Measurements from ENCODE around the gene BCKDHB. TPM values are rescaled to one million over a fixed set of nuclear protein-coding genes. Genes with fewer than 3 reads are reported as not detected.
"Not testable (repeated sequence)": the region's sequence is repeated elsewhere in the genome, so short reads cannot be mapped to it uniquely, and the experiment has no call there.

The BCKDHB gene
- total RNA-seq, 4 donors from 2014 or later, result 10.9 to 32.9 (median 29.7) TPM

GRCh38 chr6:80211286-80211685 is 104.8 kb downstream of the BCKDHB start:
- TF ChIP-seq CTCF (IDR thresholded peaks at IDR 0.05), result no peak
- no peak for TF ChIP-seq POLR2A (IDR thresholded peaks at IDR 0.05)
- TF ChIP-seq EP300 (IDR thresholded peaks at IDR 0.05; ENCODE audit: low read depth), result no peak
- no peak for TF ChIP-seq POLR2AphosphoS5 (IDR thresholded peaks at IDR 0.05)
- intact Hi-C loops (cut with DNase I; ENCODE audit: low total_unique reads) (no loop called here), in situ Hi-C loops (cut with MboI; ENCODE audit: low pct_ligation_motif_present in 1 of 4, low pct_unique_long_range_greater_than_20kb in 1 of 4, low sequenced_read_pairs in 3 of 4) (no loop called here)
- DNase-seq, result no peak
- Histone ChIP-seq H3K27ac (peak overlapping the region in 2 of 4 donors; percentile 15 to 52), H3K9me3 (no peaks in the 10 kb centered on the region), H3K27me3 (no peaks in the 10 kb centered on the region), H3K36me3 (no peaks in the 10 kb centered on the region), H3K4me3 (no peak overlapping the region), H3K4me1 (peaks cover 0 to 13% (median 0%) of the 10 kb centered on the region in 4 donors)
- WGBS, 2 donors (ENCODE audit: low coverage in 1 of 2), result 86 to 87% methylated on average over 3 of the region's 3 CpGs

- H3K36me3 ChIP-seq; H3K9me3 ChIP-seq; H3K4me3 ChIP-seq; H3K27ac ChIP-seq; intact Hi-C loops (cut with DNase I; ENCODE audit: low total_unique reads); DNase-seq; H3K27me3 ChIP-seq; in situ Hi-C loops (cut with MboI; ENCODE audit: low pct_ligation_motif_present in 1 of 4, low pct_unique_long_range_greater_than_20kb in 1 of 4, low sequenced_read_pairs in 3 of 4): not testable (repeated sequence)
- H3K4me1 ChIP-seq, result peaks cover 0 to 13% (median 0%) of the 10 kb centered on the region in 4 donors
- 60 to 61% methylated on average over 1 to 4 of the region's 4 CpGs for WGBS, 2 donors (ENCODE audit: low coverage in 1 of 2)
Observed at GRCh38 chr6:80211890-80212289, 105.4 kb downstream of the BCKDHB start.

- no peaks in the 10 kb centered on the region for H3K9me3 ChIP-seq
- WGBS, 2 donors (ENCODE audit: low coverage in 1 of 2), result 52 to 60% methylated on average over 4 of the region's 4 CpGs
- intact Hi-C loops (cut with DNase I; ENCODE audit: low total_unique reads), result loop anchor here (5.0 kb wide), 1 partner anchor 1538 kb away; the partner anchor contains the start of gene TENT5A
- TF ChIP-seq CTCF (IDR thresholded peaks at IDR 0.05) (peak; percentile 58 to 65 (median 60)), POLR2AphosphoS5 (IDR thresholded peaks at IDR 0.05) (no peak)
- peaks cover 0 to 17% (median 0%) of the 10 kb centered on the region in 4 donors for H3K4me1 ChIP-seq
- no peaks in the 10 kb centered on the region for H3K36me3 ChIP-seq
- in situ Hi-C loops (cut with MboI; ENCODE audit: low pct_ligation_motif_present in 1 of 4, low pct_unique_long_range_greater_than_20kb in 1 of 4, low sequenced_read_pairs in 3 of 4), result no loop called here
- H3K27ac ChIP-seq, result no peak overlapping the region
- H3K27me3 ChIP-seq, result no peaks in the 10 kb centered on the region
- peak; percentile 11 for DNase-seq
- H3K4me3 ChIP-seq, result no peak overlapping the region
Observed at GRCh38 chr6:80214436-80215022, 108.1 kb downstream of the BCKDHB start.

GRCh38 chr6:80215063-80215462 is 108.6 kb downstream of the BCKDHB start:
- TF ChIP-seq POLR2AphosphoS5 (IDR thresholded peaks at IDR 0.05), result no peak
- no peak for TF ChIP-seq EP300 (IDR thresholded peaks at IDR 0.05; ENCODE audit: low read depth)
- TF ChIP-seq POLR2A (IDR thresholded peaks at IDR 0.05), result no peak
- TF ChIP-seq CTCF (IDR thresholded peaks at IDR 0.05), result no peak
- H3K4me3 ChIP-seq, result no peak overlapping the region
- WGBS, 2 donors (ENCODE audit: low coverage in 1 of 2), result 85 to 96% methylated on average over 1 of the region's 1 CpG
- no peak overlapping the region for H3K27ac ChIP-seq
- no peaks in the 10 kb centered on the region for H3K9me3 ChIP-seq
- DNase-seq, result no peak
- in situ Hi-C loops (cut with MboI; ENCODE audit: low pct_ligation_motif_present in 1 of 4, low pct_unique_long_range_greater_than_20kb in 1 of 4, low sequenced_read_pairs in 3 of 4) (no loop called here), intact Hi-C loops (cut with DNase I; ENCODE audit: low total_unique reads) (loop anchor here (5.0 kb wide), 1 partner anchor 1537 kb away; the partner anchor contains the start of gene TENT5A)
- no peaks in the 10 kb centered on the region for H3K27me3 ChIP-seq
- H3K36me3 ChIP-seq, result no peaks in the 10 kb centered on the region
- peaks cover 0 to 17% (median 0%) of the 10 kb centered on the region in 4 donors for H3K4me1 ChIP-seq

- intact Hi-C loops (cut with DNase I; ENCODE audit: low total_unique reads), result loop anchor here (5.0 kb wide), 1 partner anchor 1535 kb away; the partner anchor contains the start of gene TENT5A
Observed at GRCh38 chr6:80217794-80218193, 111.3 kb downstream of the BCKDHB start.

More at GRCh38 chr6:80217794-80218193, 111.3 kb downstream of the BCKDHB start:
- H3K9me3 ChIP-seq, result no peaks in the 10 kb centered on the region
- no peak overlapping the region for H3K4me3 ChIP-seq
- no peak for TF ChIP-seq EP300 (IDR thresholded peaks at IDR 0.05; ENCODE audit: low read depth)
- TF ChIP-seq POLR2AphosphoS5 (IDR thresholded peaks at IDR 0.05), result peak; percentile 67 to 77 (median 71)
- peaks cover 0 to 3% (median 0%) of the 10 kb centered on the region in 4 donors for H3K4me1 ChIP-seq
- in situ Hi-C loops (cut with MboI; ENCODE audit: low pct_ligation_motif_present in 1 of 4, low pct_unique_long_range_greater_than_20kb in 1 of 4, low sequenced_read_pairs in 3 of 4), result no loop called here
- WGBS, 2 donors (ENCODE audit: low coverage in 1 of 2), result 67 to 76% methylated on average over 2 to 6 of the region's 6 CpGs
- peak; percentile 8 for DNase-seq
- peak overlapping the region in 1 of 4 donors; percentile 27 for H3K27ac ChIP-seq
- H3K27me3 ChIP-seq, result no peaks in the 10 kb centered on the region
- H3K36me3 ChIP-seq, result no peaks in the 10 kb centered on the region
